HG03575 (cell line): ENCODE results near the gene SMOC2.

Experiments used
- ATAC-seq: cut with Tn5 transposase; IDR thresholded peaks from one replicate; pipeline ENCODE4 v1.9.1; 2021; ENCODE audit not compliant: unreplicated experiment, insufficient number of reproducible peaks, low FRiP score; ENCODE audit errors: extremely low read depth

Gene SMOC2

GRCh38 chr6:168506460-168506859 lies 65.5 kb downstream of the SMOC2 start:
- no peak for ATAC-seq

- no peak for ATAC-seq
These were observed 66.3 kb downstream of the SMOC2 start for GRCh38 chr6:168507297-168507696.

DNA sequence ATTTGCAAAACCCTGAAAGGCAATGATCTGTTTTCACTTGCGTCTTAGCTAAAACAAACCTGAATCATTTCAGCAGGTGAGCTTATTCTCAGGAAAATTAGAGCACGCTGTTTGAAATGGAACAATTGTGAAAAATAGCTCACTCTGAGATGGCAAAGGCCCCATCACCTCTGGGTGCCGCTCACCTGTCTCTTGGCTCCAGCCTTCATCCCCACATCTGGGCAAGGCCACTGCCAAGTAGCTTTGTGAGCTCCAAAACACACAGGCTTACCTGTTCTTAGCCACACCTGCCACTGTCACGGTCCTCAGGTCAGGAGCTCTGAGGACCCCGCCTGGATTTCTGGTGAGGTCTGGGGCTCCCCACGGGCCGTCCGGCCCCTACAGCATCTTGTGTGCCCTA lies 66.7 kb downstream of the SMOC2 start:
- no peak for ATAC-seq

DNA sequence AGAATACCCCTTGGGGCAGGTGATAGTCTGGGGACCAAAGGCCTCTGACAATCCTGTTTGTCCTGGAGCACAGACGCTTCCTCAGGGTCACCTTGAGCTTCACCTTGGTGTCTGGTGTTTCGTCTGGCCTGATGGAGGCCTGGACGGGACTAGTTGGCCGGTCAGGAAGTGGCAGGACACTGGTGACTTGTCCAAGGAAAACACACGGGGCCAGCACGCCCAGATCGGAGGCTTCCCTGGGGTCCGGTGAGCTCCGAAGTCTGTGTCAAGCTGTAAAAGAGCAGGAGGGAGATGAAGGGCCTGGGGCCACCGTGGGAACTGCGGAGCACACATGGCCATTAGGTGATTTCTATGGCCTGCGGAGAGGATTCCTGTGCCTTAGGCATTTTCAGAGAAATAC lies 67.9 kb downstream of the SMOC2 start:
- no peak for ATAC-seq

- no peak for ATAC-seq
These were observed 72.8 kb downstream of the SMOC2 start for GRCh38 chr6:168513766-168514165.

DNA sequence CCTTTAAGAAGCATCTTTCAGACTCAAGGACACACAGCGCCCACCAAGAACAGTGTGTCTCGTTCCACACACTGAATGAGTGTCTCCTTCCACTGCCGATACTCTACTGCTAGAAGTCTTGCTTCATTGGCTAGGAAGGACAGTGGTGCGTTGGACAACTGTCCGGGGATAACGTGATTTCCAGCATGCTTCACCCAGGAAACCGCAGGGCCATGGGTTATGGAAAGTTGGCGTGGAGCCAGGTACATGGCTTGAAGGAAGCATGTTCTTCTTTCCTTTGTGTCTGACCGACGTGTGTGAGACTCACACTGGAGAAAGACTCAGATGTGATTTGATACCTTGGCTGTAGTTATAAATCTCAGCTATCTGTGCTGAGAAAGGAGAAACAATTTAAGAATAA lies 73.2 kb downstream of the SMOC2 start:
- no peak for ATAC-seq

DNA sequence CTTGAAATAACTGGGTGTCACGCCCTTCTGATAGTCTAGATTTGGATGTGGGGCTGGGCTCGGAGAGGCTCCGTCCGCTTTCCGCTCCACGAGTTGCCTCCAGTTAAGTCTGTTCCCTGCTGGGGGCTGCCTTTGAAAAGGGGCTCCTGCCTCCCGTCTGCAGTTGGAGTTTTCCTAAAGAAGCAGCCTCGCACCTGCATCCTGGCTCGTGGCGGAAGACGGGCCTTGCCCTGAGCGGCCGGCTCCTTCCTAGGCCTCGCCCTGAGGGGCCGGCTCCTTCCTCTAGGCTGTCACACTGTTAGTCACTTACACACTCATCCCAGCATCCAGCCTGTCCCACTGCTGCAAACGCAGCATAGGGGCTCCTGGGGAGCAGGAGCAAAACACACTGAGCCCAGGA lies 74.4 kb downstream of the SMOC2 start:
- no peak for ATAC-seq

- ATAC-seq = no peak
These were observed 76.2 kb downstream of the SMOC2 start for GRCh38 chr6:168516944-168517741.

DNA sequence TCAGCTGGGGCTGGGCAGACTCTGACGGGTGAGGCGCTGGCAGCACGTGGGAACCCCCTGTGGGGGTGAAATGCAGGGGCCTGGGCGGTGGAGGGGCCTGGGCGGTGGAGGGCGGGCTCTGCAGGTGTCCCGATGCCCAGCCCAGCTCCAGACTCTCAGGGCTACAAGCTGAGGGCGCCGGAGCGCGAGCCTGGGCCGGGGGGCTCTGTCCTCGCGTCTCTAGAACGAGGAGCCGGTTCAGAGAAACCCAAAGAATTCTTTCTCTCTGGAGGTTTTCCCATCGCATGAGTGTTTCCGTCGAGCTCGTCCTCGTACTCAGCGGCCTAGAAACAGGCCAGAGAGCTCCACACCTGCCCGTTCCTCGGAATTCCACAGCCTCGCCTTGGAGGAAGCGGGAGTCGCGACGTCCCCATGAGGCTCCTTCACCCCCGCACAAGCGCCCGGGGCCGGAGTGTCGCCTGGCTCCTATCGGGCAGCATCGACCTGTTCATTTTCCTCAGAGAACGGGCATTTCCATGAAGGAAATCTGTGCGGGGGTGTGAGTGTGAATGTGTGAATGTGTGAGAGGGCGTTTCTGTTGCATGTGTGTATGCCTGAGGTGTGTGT lies 76.9 kb downstream of the SMOC2 start:
- no peak for ATAC-seq

GRCh38 chr6:168518348-168518745 lies 77.4 kb downstream of the SMOC2 start:
- no peak for ATAC-seq

- no peak for ATAC-seq
These were observed 77.9 kb downstream of the SMOC2 start for GRCh38 chr6:168518867-168519266.

GRCh38 chr6:168520233-168520632 lies 79.2 kb downstream of the SMOC2 start:
- no peak for ATAC-seq

DNA sequence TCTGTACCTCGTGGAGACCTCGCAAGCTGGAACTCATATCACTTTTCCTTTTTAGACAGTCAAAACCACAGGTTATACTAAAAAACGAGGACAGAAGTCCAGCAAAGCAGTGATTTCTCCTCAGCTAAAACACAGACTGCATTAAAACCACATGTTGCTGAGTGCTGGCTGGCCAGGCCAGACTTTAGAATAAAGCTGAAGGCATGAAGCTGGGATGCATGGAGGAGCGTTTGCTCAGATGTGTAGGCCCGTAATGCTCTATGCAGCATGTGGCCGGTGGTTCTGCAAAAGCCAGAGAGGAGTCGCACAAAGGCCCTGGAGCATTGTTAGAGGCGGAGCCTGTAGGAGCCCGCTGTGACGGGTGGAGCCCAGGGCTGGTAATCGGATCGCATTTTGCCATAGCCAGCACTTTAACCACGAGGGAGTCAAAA lies 83.6 kb downstream of the SMOC2 start:
- no peak for ATAC-seq

DNA sequence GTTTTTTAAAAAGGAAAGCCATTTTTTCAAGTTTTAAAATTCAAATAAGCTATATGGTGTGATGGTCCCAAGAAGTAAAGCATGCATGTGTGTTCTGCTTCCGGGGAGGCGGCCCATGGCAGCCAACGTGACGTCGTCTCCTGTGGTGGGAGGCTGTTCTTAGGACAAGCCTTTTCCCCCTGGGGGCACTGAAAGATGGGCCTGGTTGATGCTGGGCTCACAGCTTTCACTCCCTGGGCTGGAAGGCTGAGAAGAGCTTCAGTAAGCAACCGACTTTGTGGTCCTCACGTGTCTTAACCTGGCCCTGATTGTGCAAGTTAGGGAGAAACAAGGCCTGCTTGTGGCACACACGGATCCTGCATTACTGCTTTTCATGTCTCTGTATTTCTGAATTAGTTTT lies 84.1 kb downstream of the SMOC2 start:
- ATAC-seq = no peak

GRCh38 chr6:168525926-168526630 lies 85.1 kb downstream of the SMOC2 start:
- ATAC-seq = no peak

GRCh38 chr6:168526841-168527281 lies 85.9 kb downstream of the SMOC2 start:
- ATAC-seq = no peak

GRCh38 chr6:168527451-168528210 lies 86.6 kb downstream of the SMOC2 start:
- ATAC-seq = no peak

DNA sequence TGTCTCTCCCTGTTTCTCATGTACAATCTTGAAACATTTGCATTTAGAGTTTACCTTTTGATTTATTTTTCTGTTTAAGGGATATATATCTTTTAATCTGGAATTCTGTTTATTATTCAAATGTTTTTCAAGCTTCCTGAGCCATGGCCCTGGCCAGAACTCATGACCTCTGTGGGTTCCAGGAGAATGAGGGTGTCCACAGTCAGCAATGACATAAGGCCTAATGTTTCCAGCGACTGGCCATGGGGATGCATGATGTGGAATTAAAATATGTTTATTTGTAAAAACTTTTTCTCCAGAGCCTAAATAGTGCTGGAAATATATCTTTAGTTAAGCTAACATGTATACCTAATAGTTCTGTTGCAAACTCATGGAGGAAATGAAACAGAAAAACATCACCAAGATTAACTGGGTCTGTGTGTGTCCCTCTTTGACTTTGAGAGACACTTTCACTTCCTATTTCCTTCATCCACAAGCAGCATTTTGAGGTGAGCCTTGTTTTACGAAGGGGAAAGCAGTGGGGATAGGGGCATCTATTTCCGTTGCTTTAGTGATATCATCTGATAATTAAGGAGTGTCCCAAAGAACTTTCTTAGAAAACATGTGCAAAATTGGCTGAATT lies 87.6 kb downstream of the SMOC2 start:
- no peak for ATAC-seq

GRCh38 chr6:168529214-168529613 lies 88.2 kb downstream of the SMOC2 start:
- no peak for ATAC-seq
